HG02885 (cell line): ENCODE results near the gene FBF1.
"Not testable (repeated sequence)": the region's sequence is repeated elsewhere in the genome, so short reads cannot be mapped to it uniquely, and the experiment has no call there.

Source experiments
- ATAC-seq: cut with Tn5 transposase; IDR thresholded peaks from one replicate; pipeline ENCODE4 v1.9.1; 2021; ENCODE audit warnings: mild to moderate bottlenecking; ENCODE audit not compliant: unreplicated experiment, poor library complexity

FBF1 gene

DNA sequence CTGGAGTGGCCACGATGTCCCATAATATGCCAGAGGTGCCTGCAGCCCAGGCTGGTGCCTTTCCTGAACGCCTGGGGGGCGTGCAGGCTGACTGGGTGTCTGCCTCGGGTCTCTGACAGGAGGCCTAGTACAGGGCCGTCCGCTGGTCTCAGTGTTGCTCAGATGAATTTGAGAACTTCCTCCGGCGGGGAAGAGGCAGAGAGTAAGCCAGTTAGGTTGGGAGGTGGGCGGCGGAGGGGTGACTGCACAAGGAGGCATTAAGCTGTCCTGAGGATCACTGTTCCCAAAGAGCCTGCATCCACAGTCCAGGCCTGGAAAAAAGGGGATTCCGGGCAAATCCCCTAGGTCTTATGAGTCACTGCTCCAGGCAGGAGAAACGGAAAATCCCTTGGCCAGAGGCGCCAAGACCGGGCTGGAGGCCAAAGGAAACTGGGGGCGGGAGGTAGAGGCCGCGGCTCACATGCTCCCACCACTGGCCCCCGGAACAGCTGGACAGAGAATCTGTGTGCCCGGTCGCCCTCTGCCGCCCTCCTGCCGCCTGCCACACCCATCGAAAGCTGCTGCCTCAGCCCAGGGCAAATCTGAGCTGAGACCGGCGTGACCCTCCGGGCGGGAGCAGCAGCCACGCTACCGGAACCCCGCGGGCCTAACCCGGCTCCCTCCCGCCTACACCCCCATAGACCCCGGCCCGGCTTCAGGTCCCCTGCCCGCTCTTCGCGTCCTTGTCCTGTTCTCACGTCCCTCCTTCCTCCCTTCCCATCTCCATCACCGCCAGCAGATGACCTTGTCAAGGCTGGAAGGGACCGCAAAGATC lies 63.7 kb downstream of the FBF1 start:
- ATAC-seq: no peak

DNA sequence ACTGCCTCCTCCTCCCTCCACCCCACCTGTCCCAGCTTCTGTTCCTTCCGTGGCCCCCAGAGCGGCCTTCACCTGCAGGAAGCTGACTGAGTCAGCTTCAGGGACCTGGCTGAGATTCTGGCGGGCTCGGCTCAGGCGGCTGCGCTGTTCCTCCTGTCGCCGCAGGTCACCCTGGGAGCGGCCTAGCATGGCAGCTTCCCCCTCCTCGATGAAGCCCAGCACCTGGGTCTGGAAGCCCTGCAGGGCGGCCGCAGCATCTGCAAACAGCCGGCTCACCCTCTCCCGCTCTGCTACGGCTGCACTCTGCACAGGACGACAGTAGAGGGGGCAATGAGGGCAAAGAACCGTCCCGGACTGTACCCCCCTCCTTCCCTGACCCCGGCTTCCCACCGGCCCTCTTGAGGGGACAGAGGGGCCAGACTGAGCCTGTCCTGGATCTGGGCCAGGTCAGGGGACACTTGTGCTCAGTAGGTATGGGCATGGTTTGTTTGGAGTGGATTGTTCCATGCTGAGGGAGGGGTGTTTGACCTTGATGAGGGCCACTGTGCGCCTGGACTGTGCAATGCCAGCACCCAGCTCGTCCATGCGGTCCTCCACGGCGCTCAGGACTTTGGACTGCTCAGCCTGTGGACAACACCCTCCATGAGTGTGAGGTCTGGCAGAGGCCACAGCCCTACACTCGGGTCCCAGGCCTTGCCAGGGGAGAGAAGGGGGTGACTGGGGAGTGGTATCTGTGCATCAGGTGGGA lies 64.5 kb downstream of the FBF1 start:
- ATAC-seq: no peak

DNA sequence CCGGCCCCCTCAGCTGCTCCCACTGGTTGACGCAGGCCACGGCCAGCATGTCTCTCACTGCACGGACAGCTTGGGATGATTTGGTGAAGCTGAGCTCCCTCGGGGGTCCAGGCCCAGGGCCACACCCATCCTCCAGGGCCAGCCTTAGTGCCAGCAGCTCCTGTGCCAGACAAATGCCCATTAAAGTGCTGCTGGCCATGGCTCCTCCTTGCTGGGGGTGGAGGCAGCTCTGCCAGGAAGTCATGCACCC lies 65.0 kb downstream of the FBF1 start:
- ATAC-seq: no peak

DNA sequence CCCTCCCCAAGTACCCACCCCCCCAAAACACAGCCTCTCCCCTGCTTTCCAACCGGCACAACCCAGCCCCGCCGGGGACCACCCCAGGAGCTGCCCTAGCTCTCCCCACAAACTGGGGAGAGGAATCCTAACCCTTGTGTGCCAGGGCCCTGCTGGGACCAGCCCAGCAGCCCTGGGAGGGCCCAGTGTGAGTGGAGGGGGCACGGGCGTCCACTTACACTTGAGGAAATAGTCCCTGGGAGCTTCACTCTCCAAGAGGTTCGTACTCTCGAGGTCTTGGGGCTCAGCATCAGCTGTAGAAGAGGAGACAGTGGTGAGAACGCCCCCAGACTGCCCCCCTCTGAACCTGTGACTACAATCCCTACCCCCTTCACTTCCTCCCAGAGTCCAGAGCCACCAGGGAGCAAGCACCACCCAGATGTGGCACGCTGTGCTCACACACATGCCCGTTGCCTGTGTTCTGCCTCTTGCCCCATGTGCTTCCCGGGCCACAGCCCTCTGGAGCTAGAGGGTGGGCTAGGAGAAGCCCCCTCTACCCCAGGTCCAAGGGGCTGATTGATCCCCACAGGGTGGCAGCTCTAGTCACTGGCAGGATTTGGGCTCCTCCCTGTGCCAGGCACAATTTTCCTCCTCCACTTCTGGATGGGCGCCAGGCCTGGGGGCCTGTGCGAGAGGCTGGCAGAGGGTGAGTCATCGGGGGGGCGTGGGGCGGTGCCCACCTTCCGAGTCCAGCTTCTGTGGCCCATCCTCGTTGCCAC lies 65.5 kb downstream of the FBF1 start:
- ATAC-seq: no peak

DNA sequence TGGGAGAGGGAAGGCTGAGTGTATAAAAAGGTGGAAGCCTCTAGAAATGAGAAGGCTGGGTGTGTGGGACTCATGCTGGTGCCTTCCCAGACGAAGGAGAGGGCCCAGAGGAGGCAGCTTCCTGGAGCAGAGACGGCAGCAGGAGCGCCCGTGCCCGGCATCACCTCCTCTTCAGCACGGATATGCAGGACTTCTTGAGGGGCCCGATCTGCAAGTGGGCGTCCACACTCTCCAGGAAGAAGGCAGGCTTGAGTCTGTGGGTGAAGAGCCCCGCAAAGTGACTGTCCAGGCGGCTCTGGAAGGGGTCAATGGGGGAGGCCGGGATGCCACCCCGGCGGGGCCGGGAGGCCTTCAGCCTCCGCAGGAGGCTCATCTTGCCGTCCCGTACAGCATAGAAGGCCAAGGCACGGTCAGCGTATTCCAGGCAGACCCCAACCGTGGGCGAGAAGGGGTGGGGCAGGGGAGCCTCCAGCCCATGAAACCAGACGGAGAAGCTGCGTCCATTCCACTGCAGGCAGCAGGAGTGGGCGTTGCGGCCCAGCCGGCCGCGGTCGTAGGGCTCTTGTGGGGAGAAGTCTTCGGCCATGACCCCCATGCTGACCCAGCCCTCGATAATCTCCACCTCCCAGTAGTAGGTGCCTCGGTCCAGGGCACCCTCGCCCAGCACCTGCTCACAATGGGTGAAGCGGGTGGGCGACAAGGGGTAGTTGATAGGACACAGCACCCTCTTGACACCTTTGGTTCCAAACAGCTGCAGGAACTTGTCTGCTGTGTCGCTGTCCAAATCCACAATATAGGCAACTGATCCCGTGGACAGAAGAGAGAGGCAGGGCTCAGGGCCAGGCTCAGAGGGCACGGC lies 66.3 kb downstream of the FBF1 start:
- no peak for ATAC-seq

DNA sequence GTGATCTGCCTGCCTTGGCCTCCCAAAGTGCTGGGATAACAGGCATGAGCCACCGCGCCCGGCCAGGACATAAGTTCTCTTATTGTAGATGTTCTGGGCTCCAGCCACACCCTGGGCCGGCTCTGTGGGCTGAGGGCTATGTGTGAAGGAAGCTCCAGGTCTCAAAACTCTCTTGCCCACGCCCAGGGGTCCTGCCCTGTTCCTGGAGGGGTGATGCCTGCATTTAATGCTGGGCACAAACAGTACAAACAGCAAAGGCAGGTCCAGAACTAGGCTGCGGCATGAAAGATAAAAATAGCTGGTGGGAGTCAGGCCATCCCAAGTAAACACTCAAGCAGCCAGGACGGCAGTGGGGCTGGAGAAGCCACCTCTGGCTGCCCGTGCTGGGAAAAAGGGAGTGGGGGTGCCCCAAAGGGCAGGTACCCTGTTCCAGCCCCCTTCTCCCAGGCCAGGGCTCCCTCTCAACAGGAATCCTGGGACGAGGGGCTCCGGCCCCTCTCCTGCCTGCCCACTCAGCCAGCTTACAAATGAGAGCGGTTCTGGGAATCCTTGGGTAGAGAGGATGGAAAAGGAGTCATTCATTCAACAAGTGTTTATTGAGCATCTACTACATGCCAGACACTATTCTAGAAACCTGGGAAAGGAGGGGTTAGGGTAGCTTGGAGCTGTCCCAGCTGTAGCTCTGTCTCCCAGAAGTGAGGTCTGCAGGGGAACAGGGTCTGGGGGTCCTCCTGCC lies 67.1 kb downstream of the FBF1 start:
- ATAC-seq: no peak

DNA sequence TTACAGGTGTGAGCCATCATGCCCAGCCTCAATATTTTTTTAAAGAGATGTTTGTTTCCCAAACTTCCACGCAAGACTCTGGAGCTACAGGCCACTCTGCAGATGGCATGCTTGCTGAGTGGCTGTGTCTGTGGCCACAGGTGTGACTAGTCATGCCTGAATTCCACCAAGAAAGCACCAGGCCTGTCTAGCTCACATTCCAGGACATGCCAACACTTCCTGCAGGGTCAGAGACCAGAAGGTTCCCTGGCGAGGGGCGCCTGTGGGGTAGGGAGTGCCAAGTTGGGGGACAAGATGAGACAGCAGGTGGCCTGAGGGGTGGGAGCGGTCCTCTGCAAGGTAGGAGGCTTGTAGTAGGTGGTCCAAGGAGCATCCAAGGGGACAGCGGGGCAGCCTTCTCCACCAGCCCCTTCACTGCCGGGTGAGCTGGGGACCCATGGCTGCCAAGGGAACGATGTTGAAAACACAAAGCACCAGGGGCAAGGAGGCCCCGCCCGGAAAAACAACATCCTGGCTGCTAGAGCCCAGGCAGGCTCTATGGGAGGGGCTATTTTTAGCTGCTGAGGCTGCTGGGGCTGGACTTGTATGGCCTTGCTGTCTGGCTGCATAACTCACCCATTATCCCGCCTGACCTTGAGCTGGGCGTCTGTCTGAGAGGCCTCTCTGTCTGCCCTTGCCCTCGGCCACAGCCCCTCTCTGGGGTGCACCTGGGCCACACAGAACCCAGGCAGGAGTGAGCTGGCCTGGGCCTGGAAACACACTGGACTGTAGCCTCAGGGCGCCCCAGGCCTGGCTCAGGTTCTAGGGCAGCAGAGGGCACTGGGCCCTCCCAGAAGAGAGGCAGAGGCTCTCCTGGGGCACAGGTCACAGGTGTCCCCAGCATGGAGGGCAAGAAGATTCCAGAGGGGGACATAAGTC lies 68.1 kb downstream of the FBF1 start:
- ATAC-seq: no peak

DNA sequence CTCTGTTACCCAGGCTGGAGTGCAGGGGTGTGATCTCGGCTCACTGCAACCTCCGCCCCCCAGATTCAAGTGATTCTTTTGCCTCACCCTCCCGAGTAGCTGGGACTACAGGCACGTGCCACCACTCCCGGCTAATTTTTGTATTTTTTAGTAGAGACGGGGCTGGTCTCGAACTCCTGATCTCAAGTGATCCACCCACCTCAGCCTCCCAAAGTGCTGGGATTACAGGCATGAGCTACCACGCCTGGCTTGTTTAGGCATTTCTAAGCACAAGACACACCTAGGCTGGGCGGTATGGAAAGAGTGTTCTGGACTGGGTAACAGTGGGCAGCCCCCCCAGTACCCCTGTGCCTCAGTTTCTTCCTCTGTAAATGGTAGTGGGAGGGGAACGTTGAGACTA lies 70.6 kb downstream of the FBF1 start:
- not testable (repeated sequence) for ATAC-seq

DNA sequence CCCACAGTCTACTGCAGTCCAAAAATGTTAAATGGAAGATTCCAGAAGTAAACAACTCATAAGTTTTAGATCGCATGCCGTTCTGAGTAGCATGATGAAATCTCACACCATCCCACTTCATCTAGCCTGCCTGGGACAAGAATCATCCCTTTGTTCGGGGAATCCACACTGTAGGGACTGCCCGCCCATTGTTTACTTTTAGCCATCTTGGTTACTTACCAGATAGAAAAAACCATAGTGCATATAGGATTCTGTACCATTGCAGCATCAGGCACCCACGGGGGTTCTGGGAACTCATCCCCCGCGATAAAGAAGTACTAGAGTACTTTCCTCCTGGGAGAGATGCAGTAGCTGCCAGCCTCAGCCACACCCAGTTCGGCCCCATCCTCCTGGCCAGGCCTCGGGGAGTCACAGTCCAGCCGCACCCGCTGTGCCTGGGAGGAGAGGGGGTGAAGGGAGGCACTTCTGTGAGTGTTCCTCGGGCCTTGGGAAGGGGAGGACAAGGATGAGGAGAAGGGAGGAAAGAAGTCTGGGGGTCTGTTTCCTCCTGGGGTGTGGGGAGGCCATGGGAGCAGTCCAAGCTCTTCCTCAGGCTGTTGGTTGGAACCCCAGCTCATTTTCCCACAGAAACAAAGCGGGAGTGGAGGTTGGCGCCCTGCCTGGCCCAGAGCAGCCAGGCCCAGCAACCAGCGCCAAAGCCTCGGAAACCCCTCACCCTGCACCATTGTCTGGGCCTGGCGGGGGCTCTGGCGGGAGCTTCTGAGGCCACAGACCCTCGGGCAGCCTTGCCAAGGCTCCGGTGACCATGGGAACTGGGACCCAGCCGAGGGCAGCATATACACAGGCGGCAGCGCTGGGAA lies 71.3 kb downstream of the FBF1 start:
- no peak for ATAC-seq

DNA sequence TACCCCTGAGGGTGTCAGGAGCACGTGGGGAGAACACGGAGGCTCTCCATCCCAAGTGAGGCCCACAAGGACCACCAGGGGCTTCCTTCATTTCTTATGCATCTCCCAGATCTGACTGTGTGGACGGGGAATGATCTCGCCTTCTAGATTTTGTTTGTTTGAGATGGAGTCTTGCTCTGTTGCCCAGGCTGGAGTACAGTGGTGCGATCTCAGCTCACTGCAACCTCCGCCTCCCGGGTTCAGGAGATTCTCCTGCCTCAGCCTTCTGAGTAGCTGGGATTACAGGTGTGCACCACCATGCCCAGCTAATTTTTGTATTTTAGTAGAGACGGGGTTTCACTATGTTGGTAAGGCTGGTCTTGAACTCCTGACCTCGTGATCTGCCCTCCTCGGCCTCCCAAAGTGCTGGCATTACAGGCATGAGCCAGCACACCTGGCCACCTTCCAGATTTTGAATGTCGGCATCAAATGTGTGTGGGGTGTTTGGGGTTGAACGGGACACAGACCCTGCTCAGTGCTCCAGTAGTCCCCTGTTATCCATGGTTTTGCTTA lies 72.0 kb downstream of the FBF1 start:
- ATAC-seq: not testable (repeated sequence)

DNA sequence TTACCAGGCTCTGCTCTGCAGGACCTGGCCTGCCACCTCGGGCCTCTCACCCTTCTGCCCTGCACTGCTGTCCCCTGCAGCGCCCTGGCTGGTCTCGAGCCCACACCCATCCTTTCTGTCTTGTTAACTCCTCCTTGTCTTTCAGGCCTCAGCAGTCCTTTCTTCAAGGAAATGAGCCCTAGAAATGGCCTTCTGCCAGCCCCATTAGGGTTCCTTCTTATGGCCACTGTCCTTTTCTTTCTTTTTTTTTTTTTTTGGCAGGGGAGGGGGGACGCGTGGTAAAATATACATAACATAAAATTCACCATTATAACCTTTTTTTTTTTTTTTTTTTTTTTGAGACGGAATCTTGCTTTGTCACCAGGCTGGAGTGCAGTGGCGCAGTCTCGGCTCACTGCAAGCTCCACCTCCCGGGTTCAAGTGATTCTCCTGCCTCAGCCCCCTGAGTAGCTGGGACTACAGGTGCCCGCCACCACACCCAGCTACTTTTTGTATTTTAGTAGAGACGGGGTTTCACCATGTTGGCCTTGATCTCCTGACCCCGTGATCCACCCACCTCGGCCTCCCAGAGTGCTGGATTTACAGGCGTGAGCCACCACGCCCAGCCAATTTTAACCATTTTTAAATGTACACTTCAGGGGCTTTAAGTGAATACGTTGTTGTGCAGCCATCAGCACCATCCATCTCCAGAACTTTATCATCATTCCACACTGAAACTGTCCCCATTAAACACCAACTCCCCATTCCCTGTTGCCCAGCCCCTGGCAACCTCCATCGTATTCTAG lies 75.2 kb downstream of the FBF1 start:
- ATAC-seq: not testable (repeated sequence)

DNA sequence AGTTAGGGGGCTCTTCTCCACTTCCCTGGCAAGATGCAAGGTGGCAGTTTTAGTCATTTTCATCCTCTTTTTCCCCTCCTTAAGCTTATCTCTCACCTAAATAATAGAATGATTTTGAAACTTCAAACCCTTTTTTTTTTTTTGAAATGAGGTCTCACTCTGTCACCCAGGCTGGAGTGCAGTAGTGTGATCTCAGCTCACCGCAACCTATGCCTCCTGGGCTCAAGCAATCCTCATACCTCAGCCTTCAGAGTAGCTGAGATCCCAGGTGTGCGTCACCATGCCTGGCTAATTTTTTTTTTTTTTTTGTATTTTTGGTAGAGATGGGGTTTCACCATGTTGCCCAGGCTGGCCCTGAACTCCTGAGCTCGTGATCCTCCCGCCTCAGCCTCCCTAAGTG lies 76.0 kb downstream of the FBF1 start:
- not testable (repeated sequence) for ATAC-seq

DNA sequence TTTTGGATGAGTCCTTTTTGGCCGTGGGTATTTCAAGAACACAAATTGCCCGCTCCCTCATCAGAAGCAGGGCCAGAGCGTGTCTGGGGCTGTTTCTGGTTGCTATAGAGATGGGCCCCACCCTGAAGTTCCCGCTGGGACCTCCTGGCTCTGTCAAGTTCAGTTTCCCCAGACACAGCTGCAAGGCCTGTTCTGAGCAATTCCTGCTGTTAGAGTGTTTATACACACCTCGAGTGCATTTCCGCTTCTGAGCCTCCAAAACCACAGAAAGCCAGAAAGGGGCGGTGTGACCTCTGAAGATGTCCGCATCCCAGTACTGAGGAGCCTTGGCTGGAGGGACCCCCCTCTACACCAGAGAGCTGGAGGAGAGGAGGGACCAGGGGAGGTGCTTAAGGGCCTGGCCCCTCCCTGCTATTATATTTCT lies 76.4 kb downstream of the FBF1 start:
- peak; percentile 81 for ATAC-seq

DNA sequence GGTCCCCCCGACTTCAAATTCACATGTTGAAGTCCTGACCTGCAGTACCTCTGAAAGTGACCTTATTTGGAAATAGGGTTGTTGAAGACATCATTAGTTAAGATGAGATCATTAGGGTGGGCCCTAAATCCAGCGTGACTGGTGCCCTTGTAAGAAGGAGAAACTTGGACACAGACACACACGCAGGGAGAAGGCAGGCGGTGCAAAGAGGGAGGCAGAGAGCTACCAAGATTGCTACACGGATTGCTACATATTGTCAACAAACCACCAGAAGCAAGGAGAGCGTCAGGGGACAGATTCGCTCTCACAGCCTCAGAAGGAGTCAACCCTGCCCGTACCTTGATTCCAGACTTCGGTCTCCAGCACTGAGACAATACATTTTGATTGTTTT lies 78.9 kb downstream of the FBF1 start:
- ATAC-seq: no peak
